HepG2 (cell line): ENCODE measurements around the gene ABHD17C. TPM values are rescaled to one million over a fixed set of nuclear protein-coding genes. Genes with fewer than 3 reads are reported as not detected.

ENCODE experiments used
- BHLHE40 ChIP-seq: IDR thresholded peaks from 2 replicates; pipeline ENCODE4 v1.6.1; 2011; ENCODE audit warnings: low read length, improper control_type of control experiment
- CEBPZ ChIP-seq: IDR thresholded peaks from 2 replicates; pipeline ENCODE4 v1.6.1; 2012; ENCODE audit warnings: low read length, improper control_type of control experiment
- CHCHD3 ChIP-seq: sonication (generic); formaldehyde crosslinking; IDR thresholded peaks from 2 replicates; pipeline ENCODE4 v1.8.0; 2022; ENCODE audit warnings: mild to moderate bottlenecking, missing genetic modification reagents, moderate library complexity
- IKZF4 ChIP-seq: sonication (generic); formaldehyde crosslinking; IDR thresholded peaks from 2 replicates; pipeline ENCODE4 v1.5.1; 2020; ENCODE audit warnings: borderline replicate concordance, mild to moderate bottlenecking, low read depth, missing genetic modification reagents; ENCODE audit errors: not compliant biosample characterization
- MED13 ChIP-seq: sonication (generic); formaldehyde crosslinking; IDR thresholded peaks from 2 replicates; pipeline ENCODE4 v1.5.0; 2020; ENCODE audit warnings: missing genetic modification reagents
- MXD4 ChIP-seq: IDR thresholded peaks from 2 replicates; pipeline ENCODE4 v1.6.1; 2016; ENCODE audit warnings: mild to moderate bottlenecking, missing biosample characterization, missing genetic modification reagents
- NFE2 ChIP-seq: sonication (generic); formaldehyde crosslinking; IDR thresholded peaks from 2 replicates; pipeline ENCODE4 v1.4.0; 2020; ENCODE audit warnings: missing genetic modification reagents
- PCBP1 ChIP-seq: fragments of 200-400 bp; formaldehyde crosslinking; IDR thresholded peaks from 2 replicates; pipeline ENCODE4 v1.6.1; 2017; ENCODE audit warnings: mild to moderate bottlenecking, low read depth, low read length, borderline replicate concordance
- POLR2AphosphoS5 ChIP-seq: IDR thresholded peaks from 2 replicates; pipeline ENCODE4 v1.6.1; 2012; ENCODE audit warnings: low read depth, low read length
- REPIN1 ChIP-seq: sonication (generic); formaldehyde crosslinking; IDR thresholded peaks from 2 replicates; pipeline ENCODE4 v1.8.0; 2022; ENCODE audit warnings: missing genetic modification reagents, low read depth, mild to moderate bottlenecking, borderline replicate concordance
- SIX1 ChIP-seq: sonication (generic); formaldehyde crosslinking; IDR thresholded peaks from 2 replicates; pipeline ENCODE4 v1.4.0; 2020; ENCODE audit warnings: missing genetic modification reagents, borderline replicate concordance
- SNAPC5 ChIP-seq: sonication (generic); formaldehyde crosslinking; IDR thresholded peaks from 2 replicates; pipeline ENCODE4 v1.8.1; 2023; ENCODE audit warnings: mild to moderate bottlenecking, missing genetic modification reagents, borderline replicate concordance
- ZKSCAN1 ChIP-seq: fragments of 150-350 bp; IDR thresholded peaks from 2 replicates; pipeline ENCODE4 v1.6.1; 2014; ENCODE audit warnings: low read length
- ZNF12 ChIP-seq: sonication (generic); formaldehyde crosslinking; IDR thresholded peaks from 2 replicates; pipeline ENCODE4 v1.5.0; 2020; ENCODE audit warnings: missing genetic modification reagents
- ZNF263 ChIP-seq: sonication (generic); formaldehyde crosslinking; IDR thresholded peaks from 2 replicates; pipeline ENCODE4 v1.4.0; 2020; ENCODE audit warnings: missing genetic modification reagents
- ZNF550 ChIP-seq: sonication (generic); formaldehyde crosslinking; IDR thresholded peaks from 2 replicates; pipeline ENCODE4 v1.4.0; 2020; ENCODE audit warnings: mild to moderate bottlenecking, missing genetic modification reagents, borderline replicate concordance
- ZNF724P ChIP-seq: sonication (generic); formaldehyde crosslinking; IDR thresholded peaks from 2 replicates; pipeline ENCODE4 v1.8.0; 2022; ENCODE audit warnings: missing genetic modification reagents, borderline replicate concordance
- polyA plus RNA-seq, 8 experiments: library from polyadenylated mRNA; depleted of rRNA in 3 of 8; stranded (reverse) in 7 of 8; unstranded in 1 of 8; fragments of >200 nt; fragmentation: Illumina TruSeq in 4 of 8; extraction: Trizol in 4 of 8; gene quantifications; 2 replicates each; pipeline versions ENCODE4 v1.2.1 to v1.2.3, GENCODE V29; 2011 to 2016; ENCODE audit warnings: low read depth in 4 of 8, missing spikeins in 1 of 8, mixed read lengths in 1 of 8; ENCODE audit not compliant: insufficient read depth in 1 of 8
- total RNA-seq, 5 experiments: library from RNA; depleted of rRNA; stranded (reverse); fragments of >200 nt; fragmentation: Illumina TruSeq; extraction: Trizol; gene quantifications; 2 replicates each; pipeline ENCODE4 v1.2.3, GENCODE V29; 2016; ENCODE audit warnings: low read depth in 1 of 5
- TF ChIP-seq, protein P1 (sequence below): sonication (generic); formaldehyde crosslinking; IDR thresholded peaks from 2 replicates; pipeline ENCODE4 v1.5.1; 2020; ENCODE audit warnings: missing genetic modification reagents, mild to moderate bottlenecking, borderline replicate concordance
- TF ChIP-seq, protein P2 (sequence below): sonication (generic); formaldehyde crosslinking; IDR thresholded peaks from 2 replicates; pipeline ENCODE4 v1.5.1; 2020; ENCODE audit warnings: missing genetic modification reagents, mild to moderate bottlenecking, borderline replicate concordance

Gene ABHD17C
- total and polyA plus RNA-seq, 2 of the 13 experiments (the other 11 are each of a cell fraction or from before 2014, with no cell fraction given): 2.9 to 3.9 TPM

- peak; percentile 84; the same call in 1 of the 2 replicates for TF ChIP-seq SNAPC5 (CRISPR knock-in tag)
- TF ChIP-seq ZNF263 (CRISPR knock-in tag): peak; percentile 76
- TF ChIP-seq, protein P1, sequence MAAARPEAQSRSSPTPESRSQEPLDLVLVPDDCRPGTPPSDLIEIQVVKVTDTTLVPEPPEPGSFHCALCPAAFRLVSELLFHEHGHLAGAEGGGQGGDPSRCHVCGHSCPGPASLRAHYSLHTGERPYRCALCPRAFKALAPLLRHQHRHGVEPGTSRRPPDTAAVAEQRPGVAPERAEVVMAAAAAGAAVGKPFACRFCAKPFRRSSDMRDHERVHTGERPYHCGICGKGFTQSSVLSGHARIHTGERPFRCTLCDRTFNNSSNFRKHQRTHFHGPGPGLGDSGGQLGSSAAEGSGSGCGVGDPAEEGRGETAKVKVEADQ (CRISPR knock-in tag): 0 out of 2 replicates have a peak, but pooled peaks have one; percentile 65
- TF ChIP-seq CHCHD3 (CRISPR knock-in tag): peak; percentile 96; the same call in 1 of the 2 replicates
- TF ChIP-seq, protein P2, sequence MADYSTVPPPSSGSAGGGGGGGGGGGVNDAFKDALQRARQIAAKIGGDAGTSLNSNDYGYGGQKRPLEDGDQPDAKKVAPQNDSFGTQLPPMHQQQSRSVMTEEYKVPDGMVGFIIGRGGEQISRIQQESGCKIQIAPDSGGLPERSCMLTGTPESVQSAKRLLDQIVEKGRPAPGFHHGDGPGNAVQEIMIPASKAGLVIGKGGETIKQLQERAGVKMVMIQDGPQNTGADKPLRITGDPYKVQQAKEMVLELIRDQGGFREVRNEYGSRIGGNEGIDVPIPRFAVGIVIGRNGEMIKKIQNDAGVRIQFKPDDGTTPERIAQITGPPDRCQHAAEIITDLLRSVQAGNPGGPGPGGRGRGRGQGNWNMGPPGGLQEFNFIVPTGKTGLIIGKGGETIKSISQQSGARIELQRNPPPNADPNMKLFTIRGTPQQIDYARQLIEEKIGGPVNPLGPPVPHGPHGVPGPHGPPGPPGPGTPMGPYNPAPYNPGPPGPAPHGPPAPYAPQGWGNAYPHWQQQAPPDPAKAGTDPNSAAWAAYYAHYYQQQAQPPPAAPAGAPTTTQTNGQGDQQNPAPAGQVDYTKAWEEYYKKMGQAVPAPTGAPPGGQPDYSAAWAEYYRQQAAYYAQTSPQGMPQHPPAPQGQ (CRISPR knock-in tag): no peak
- TF ChIP-seq NFE2 (CRISPR knock-in tag): no peak
- no peak for TF ChIP-seq SIX1 (CRISPR knock-in tag)
- TF ChIP-seq IKZF4 (CRISPR knock-in tag): peak; percentile 89
- peak; percentile 89; the same call in 1 of the 2 replicates for TF ChIP-seq MXD4
- peak; percentile 89; the same call in 1 of the 2 replicates for TF ChIP-seq ZNF724P (CRISPR knock-in tag)
- TF ChIP-seq BHLHE40: no peak
- TF ChIP-seq CEBPZ: no peak
- no peak for TF ChIP-seq POLR2AphosphoS5
- TF ChIP-seq ZNF550 (CRISPR knock-in tag): no peak
- no peak for TF ChIP-seq ZKSCAN1
- no peak for TF ChIP-seq PCBP1
- peak; percentile 76; the same call in 1 of the 2 replicates for TF ChIP-seq ZNF12 (CRISPR knock-in tag)
- peak; percentile 85 for TF ChIP-seq MED13 (CRISPR knock-in tag)
- peak; percentile 86; the same call in 1 of the 2 replicates for TF ChIP-seq REPIN1 (CRISPR knock-in tag)
Measured at GRCh38 chr15:80780416-80781221, 85.5 kb downstream of the ABHD17C start (continued).
